Peyer's patch (tissue), 4 donors: ENCODE results near the gene LDLRAD3.

Experiments
- CTCF ChIP-seq, 6 experiments: fragments of 450-650 bp in 4 of 6; fragments of 200-600 bp in 2 of 6; sonication (generic) in 1 of 6; IDR thresholded peaks; one replicate each; pipeline ENCODE4 v1.5.1; 2017 to 2019; ENCODE audit warnings: antibody characterized with exemption in 6 of 6, mild to moderate bottlenecking in 3 of 6, moderate library complexity in 1 of 6
- POLR2A ChIP-seq, 2 donors: fragments of 450-650 bp; IDR thresholded peaks; one replicate each; pipeline ENCODE4 v1.5.1; 2017; ENCODE audit warnings: antibody characterized with exemption in 2 of 2, mild to moderate bottlenecking in 2 of 2, moderate library complexity in 2 of 2

GRCh38 chr11:36093548-36093947 lies 149.7 kb downstream of the LDLRAD3 start:
- no peak for TF ChIP-seq CTCF (IDR thresholded peaks at IDR 0.05)
- TF ChIP-seq POLR2A (IDR thresholded peaks at IDR 0.05), result no peak
